Left lung (tissue), 10 donors: ENCODE data around the gene DOCK8. TPM values are rescaled to one million over a fixed set of nuclear protein-coding genes. Genes with fewer than 3 reads are reported as not detected.

Source experiments
- ATAC-seq: fragments of 200-7000 bp; cut with Tn5 transposase; one replicate; pipeline ENCODE4 v1.9.1; 2020; ENCODE audit warnings: moderate library complexity
- DNase-seq, 4 donors: peaks; one replicate each; pipeline ENCODE4 v3.0.0-alpha.2; 2013 to 2020
- H3K27ac ChIP-seq, 2 donors: fragments of 200-600 bp; sonication (generic) in 1 of 2; one replicate each; pipeline versions ENCODE4 v1.5.0 to v1.8.0; 2020 to 2021
- H3K27me3 ChIP-seq, 2 donors: fragments of 200-600 bp; sonication (generic) in 1 of 2; one replicate each; pipeline versions ENCODE4 v1.5.0 to v1.8.0; 2020 to 2021
- H3K36me3 ChIP-seq, 2 donors: fragments of 200-600 bp; sonication (generic) in 1 of 2; one replicate each; pipeline versions ENCODE4 v1.5.0 to v1.8.0; 2020 to 2021
- H3K4me1 ChIP-seq, 2 donors: fragments of 200-600 bp; one replicate each; pipeline ENCODE4 v1.8.0; 2021
- H3K4me3 ChIP-seq, 2 donors: fragments of 200-600 bp; sonication (generic) in 1 of 2; one replicate each; pipeline versions ENCODE4 v1.5.0 to v1.8.0; 2020 to 2021; ENCODE audit warnings: mild to moderate bottlenecking in 1 of 2
- H3K9me3 ChIP-seq, 2 donors: fragments of 200-600 bp; sonication (generic) in 1 of 2; one replicate each; pipeline versions ENCODE4 v1.5.0 to v1.8.0; 2020 to 2021
- CTCF ChIP-seq, 2 donors: fragments of 200-600 bp; sonication (generic) in 1 of 2; IDR thresholded peaks; one replicate each; pipeline versions ENCODE4 v1.5.0 to v1.8.0; 2021; ENCODE audit warnings: antibody characterized with exemption in 2 of 2
- intact Hi-C, 2 donors: fragments of 100-400 bp; cut with DNase I; formaldehyde crosslinking; loops; one replicate each; pipeline versions ENCODE4 v1.11.2 to v1.14.2; 2022
- polyA plus RNA-seq, 6 donors: library from polyadenylated mRNA; unstranded; fragments of 120-200 nt; gene quantifications; one replicate each; pipeline ENCODE4 v1.2.1, GENCODE V29; 2013; ENCODE audit not compliant: insufficient read length in 6 of 6
- total RNA-seq, 2 donors: library from RNA; stranded (reverse); fragmentation: NEBNext Ultra II Directional; extraction: Animal tissue kit (Norgen Biotek cat#: 25700); gene quantifications; one replicate each; pipeline ENCODE4 v1.2.1, GENCODE V29; 2021
- donor health status: DM: no; HTN: yes; CAD: no.
- donor health status: DM: no; HTN: no; CAD: no.

Gene DOCK8
- total and polyA plus RNA-seq, 8 donors: 5.9 to 95.9 (median 8.5) TPM

GRCh38 chr9:272251-273213 is 57.9 kb downstream of the DOCK8 start:
- DNase-seq: peak in 1 of 4 donors; percentile 60
- H3K27me3 ChIP-seq: no peaks in the 10 kb centered on the region
- no peak for TF ChIP-seq CTCF (IDR thresholded peaks at IDR 0.05)
- no peaks in the 10 kb centered on the region for H3K9me3 ChIP-seq
- ATAC-seq: peak; percentile 89
- intact Hi-C loops: no loop called here
- peak overlapping the region in 1 of 2 donors; percentile 23 for H3K4me3 ChIP-seq
- H3K27ac ChIP-seq: peak overlapping the region; percentile 64 to 95
- H3K36me3 ChIP-seq: no peaks in the 10 kb centered on the region
- H3K4me1 ChIP-seq: peaks cover 0 to 75% of the 10 kb centered on the region in 2 donors

- H3K4me3 ChIP-seq: peak overlapping the region in 1 of 2 donors; percentile 23
- intact Hi-C loops: no loop called here
- H3K36me3 ChIP-seq: no peaks in the 10 kb centered on the region
- DNase-seq (no peak), ATAC-seq (no peak)
- H3K9me3 ChIP-seq: no peaks in the 10 kb centered on the region
- H3K27me3 ChIP-seq: no peaks in the 10 kb centered on the region
- no peak for TF ChIP-seq CTCF (IDR thresholded peaks at IDR 0.05)
- peak overlapping the region in 1 of 2 donors; percentile 95 for H3K27ac ChIP-seq
- peaks cover 0 to 74% of the 10 kb centered on the region in 2 donors for H3K4me1 ChIP-seq
Observed at GRCh38 chr9:274406-274805, 59.7 kb downstream of the DOCK8 start.

GRCh38 chr9:277601-278295 is 63.1 kb downstream of the DOCK8 start:
- no peak for TF ChIP-seq CTCF (IDR thresholded peaks at IDR 0.05)
- Histone ChIP-seq H3K4me1 (peaks cover 0 to 72% of the 10 kb centered on the region in 2 donors), H3K27me3 (no peaks in the 10 kb centered on the region), H3K27ac (peak overlapping the region in 1 of 2 donors; percentile 45), H3K4me3 (no peak overlapping the region), H3K9me3 (no peaks in the 10 kb centered on the region), H3K36me3 (no peaks in the 10 kb centered on the region)
- intact Hi-C loops: no loop called here
- ATAC-seq (no peak), DNase-seq (no peak)

GRCh38 chr9:278651-279050 is 64.0 kb downstream of the DOCK8 start:
- peak; percentile 60 for ATAC-seq

More at GRCh38 chr9:278651-279050, 64.0 kb downstream of the DOCK8 start:
- intact Hi-C loops: no loop called here
- no peaks in the 10 kb centered on the region for H3K36me3 ChIP-seq
- peak overlapping the region in 1 of 2 donors; percentile 45 for H3K27ac ChIP-seq
- no peak for TF ChIP-seq CTCF (IDR thresholded peaks at IDR 0.05)
- H3K4me3 ChIP-seq: no peak overlapping the region
- no peaks in the 10 kb centered on the region for H3K27me3 ChIP-seq
- H3K9me3 ChIP-seq: no peaks in the 10 kb centered on the region
- H3K4me1 ChIP-seq: peaks cover 0 to 73% of the 10 kb centered on the region in 2 donors
- no peak for DNase-seq
